C4-2B (cell line): ENCODE measurements around the gene RNU4-1.
"Not testable (repeated sequence)": the region's sequence is repeated elsewhere in the genome, so short reads cannot be mapped to it uniquely, and the experiment has no call there.

Experiments
- H3K27ac ChIP-seq: fragments of 450-650 bp; 2 replicates; pipeline ENCODE4 v1.5.1; 2017
- CTCF ChIP-seq: fragments of 450-650 bp; conservative IDR thresholded peaks from 2 replicates; pipeline ENCODE4 v1.5.1; 2017; ENCODE audit warnings: mild to moderate bottlenecking
- ZFX ChIP-seq: fragments of 450-650 bp; IDR thresholded peaks from 2 replicates; pipeline ENCODE4 v1.6.1; 2017

The RNU4-1 gene

DNA sequence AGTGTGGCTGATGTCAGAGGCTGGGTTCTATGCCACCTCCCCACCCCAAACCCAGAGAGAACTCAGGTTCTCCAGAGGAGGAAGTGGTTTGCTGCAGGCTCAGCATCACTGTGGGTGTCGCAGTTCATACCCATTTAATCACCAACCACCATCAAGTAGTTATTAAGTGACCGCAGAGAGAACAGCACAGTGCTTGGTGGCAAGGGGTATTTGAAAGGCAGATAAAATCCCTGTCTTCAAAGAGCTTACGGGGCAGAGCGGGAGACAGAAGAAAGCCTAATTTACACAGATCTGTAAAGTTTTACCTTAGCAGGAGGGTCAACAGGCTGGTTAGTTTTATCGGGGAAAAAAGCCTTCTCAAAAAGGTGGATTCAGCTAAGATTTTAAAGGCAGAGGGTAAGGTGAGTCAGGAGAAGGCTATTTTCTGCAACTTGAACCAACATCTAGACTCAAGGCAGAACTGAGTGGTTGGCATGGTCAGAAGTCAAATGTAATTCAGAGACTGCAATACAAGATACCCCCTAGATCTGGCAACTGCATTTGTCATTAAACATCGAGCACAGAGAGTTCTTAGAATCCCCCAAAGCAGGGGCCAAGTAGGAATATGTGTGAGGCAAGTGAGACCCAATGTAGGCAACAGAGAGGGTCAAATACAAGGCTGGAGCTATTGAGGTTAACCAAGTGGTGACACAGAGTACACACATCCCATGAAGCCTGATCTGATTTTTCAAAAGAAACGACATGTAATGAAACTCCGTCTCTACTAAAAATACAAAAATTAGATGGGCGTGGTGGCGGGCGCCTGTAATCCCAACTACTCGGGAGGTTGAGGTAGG lies 40.7 kb downstream of the RNU4-1 start:
- TF ChIP-seq ZFX, result no peak
- no peak for TF ChIP-seq CTCF
- H3K27ac ChIP-seq, result no peak overlapping the region

DNA sequence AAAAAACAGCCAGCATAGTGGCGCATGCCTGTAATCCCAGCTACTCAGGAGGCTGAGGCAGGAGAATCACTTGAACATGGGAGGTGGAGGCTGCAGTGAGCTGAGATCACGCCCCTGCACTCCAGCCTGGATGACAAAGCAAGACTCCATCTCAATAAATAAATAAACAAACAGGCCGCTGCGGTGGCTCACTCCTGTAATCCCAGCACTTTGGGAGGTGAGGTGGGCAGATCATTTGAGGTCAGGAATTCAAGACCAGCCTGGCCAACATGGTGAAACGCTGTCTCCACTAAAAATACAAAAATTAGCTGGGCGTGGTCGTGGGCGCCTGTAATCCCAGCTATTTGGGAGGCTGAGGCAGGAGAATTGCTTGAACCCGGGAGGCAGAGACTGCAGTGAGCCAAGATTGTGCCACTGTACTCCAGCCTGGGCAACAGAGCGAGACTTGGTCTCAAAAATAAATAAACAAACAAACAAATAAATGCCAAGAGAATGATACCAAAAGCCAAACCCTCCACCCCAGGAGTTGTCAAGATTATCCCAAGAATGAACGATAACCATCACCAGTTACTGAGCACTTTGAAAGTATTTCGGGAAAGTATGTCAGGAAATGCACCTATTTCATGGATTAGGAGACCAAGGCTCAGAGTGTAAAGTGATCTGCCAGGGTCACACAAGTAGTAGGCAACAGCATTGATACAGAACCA lies 41.5 kb downstream of the RNU4-1 start:
- H3K27ac ChIP-seq, result not testable (repeated sequence)

DNA sequence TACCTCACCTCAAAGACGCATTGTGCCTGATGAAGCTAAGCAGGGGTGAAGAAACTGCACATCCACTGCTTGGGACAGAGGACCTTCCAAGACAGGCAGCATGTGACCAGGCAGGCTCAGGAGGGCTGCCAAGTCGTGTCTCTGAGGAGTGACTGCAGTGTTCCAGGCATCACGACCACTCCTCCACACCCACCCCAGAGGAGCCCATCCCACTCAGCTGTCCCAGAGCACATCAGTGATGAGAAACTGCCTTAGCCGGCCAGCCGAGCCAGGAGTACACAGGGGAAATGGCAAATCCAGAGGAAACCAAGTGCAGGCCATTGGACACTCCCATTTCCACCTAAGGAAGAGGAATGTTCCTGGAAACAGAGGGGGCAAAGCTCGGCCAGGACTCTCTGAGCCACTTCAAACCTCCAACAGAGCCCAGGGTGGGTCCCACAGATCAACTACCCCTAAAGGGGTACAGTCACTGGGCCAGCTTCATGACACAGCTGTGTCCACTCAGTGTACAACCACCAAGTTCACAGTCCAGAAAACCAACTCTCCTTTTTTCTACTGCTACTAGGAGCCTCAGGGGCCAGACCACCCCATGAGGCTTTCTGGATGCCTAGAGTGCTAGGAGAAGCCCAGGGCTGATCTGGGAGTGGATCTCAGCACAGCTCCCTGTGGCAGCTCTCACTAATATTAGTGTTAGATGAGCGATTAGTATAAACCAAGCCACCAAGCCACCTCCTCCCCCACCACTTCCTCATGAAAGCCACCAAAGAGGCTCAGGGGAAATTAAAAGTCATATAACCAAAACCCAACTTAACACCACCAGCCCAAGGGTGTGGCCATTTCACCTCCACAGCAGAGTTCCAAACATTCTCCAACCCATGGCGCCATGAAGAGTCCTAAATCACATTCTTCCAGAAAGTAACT lies 42.9 kb downstream of the RNU4-1 start:
- H3K27ac ChIP-seq, result no peak overlapping the region

DNA sequence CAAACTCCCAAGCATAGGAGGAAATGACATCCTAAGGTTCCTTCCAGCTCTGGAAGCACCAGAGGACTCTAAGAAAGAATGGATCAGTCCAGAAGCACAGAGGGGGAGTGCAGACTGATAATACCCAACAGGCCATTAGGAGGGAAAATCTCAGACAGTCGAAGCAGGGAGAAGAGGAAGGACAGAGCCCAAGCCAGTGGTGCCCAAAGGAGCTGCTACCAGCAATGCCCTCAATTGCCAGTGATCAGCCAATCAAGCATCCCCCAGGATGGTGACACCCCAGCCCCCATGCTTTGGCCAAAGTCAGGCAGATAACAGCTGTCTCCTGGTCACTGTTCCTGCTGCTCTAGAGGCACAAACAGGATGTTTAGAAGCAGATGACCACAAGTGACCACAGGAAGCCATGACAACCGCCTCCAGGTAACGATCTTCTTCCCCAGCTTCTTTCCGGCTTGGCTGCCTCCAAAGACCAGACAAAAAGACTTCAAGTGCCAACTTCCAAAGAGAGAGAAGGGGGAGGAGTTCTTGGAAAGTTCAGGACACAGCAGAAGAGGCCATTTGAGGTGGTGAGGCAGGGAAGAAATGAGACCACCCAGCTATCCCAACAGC lies 43.7 kb downstream of the RNU4-1 start:
- H3K27ac ChIP-seq, result no peak overlapping the region
- TF ChIP-seq CTCF (no peak), ZFX (no peak)

More for the DNA sequence above, 42.9 kb downstream of the RNU4-1 start:
- TF ChIP-seq ZFX, result no peak
- no peak for TF ChIP-seq CTCF

GRCh38 chr12:120247621-120248030 lies 45.4 kb downstream of the RNU4-1 start:
- TF ChIP-seq ZFX, result no peak
- TF ChIP-seq CTCF, result no peak

GRCh38 chr12:120247183-120247582 lies 45.9 kb downstream of the RNU4-1 start:
- TF ChIP-seq ZFX (no peak), CTCF (no peak)
- H3K27ac ChIP-seq, result no peak overlapping the region

More at GRCh38 chr12:120247621-120248030, 45.4 kb downstream of the RNU4-1 start:
- no peak overlapping the region for H3K27ac ChIP-seq

DNA sequence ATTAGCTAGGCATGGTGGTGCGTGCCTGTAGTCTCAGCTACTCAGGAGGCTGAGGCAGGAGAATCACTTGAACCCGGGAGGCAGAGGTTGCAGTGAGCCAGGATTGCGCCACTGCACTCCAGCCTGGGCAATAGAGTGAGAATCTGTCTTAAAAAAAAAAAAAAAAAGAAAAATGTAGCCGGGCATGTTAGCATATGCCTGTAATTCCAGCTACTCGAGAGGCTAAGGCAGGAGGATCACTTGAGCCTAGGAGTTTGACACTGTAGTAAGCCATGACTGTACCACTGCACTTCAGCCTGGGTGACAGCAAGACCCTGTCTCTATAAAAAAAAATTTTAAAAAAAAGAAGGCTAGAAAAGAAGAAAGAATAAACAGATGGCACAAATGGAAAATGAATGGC lies 46.3 kb downstream of the RNU4-1 start:
- not testable (repeated sequence) for H3K27ac ChIP-seq
